Measurements from ENCODE around the gene FTSJ1.

The FTSJ1 gene

DNA sequence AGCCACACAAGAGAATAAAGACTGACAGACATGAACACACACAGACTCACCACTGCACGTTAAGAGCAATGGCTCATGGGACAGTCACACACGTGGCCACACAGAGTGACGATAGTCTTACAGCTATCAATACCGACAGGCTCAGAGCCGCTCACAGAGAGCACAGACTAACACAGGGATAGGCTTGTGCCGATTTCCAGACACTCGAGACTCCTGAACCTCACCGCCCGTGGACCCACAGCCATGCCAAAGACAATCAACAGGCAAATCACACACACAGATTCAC, 5.2 kb upstream of the FTSJ1 start:
- no peak for DNase-seq

DNA sequence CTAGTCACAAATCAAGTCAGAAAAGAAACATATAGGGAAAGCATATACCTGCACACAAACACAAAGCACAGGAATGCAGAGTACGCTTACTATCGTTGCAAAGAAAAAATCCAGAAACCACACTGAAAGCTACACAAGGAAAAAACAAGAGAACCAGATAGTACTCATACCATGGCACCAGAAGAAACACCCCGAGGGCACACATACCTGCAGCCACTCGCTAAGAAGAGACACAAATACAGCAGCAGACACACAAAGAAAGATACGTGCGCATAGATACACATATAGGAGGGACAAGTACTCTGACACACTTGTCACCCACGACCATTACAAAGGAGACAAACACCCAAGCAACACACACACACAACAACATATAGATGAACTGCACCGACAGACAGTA, 4.5 kb upstream of the FTSJ1 start:
- no peak for DNase-seq

DNA sequence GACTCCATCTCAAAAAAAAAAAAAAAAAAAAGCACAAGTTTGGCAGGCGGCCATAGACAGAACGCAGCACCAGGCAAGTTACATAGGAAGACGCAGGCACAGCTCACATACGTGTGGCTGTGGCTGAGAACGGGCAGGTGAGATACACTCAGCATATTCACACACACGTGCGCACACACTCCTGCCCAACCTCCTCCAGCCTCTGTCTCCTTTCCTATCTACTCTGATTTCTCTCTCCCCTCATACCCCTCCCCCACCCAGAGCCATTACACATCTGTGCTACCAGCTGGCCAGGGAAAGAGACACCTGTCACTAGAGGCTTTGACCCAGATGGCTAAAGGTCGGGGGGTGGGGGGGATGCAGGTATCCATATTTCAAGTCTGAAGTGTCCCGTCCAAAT, 3.8 kb upstream of the FTSJ1 start:
- DNase-seq = no peak

DNA sequence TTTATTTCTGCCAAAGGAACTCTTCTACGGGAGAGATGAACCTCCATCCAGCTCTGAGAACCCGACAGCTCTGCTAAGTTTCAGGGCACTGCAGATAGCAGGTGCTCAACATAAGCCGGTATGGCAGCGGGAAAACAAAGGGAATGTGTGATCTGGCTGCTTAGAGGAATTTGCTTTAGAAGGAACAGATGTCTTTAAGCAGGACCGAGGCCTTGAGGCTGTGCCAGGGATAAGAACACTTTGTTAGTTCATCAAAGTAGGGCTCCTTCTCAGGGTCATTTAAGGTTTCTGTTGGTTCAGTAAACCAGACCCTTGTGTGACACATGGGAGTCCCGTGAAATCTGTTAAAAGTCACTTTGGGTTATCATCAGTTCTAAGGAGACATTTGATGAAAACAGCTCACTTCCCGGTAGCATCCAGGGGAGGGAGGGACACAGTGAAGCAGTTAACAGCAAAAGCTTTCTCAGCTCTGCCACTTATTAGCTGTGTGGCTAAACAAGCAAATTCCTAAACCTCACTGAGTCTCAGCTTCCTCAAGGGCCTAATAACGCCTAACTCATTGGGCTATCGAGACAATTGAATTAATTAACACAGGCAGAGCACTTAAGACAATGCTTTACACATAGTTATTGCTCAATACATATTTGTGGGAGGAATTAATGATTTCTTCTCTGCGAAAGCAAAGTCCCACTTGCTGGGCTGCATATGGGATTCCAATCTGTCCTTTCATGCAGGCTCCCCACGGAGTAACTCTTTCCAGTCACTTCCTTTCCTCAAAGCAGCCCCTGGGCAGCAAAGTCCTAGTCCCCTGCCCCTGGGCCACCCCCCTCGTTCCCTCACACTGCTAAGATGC, 2.9 kb upstream of the FTSJ1 start:
- no peak for DNase-seq

DNA sequence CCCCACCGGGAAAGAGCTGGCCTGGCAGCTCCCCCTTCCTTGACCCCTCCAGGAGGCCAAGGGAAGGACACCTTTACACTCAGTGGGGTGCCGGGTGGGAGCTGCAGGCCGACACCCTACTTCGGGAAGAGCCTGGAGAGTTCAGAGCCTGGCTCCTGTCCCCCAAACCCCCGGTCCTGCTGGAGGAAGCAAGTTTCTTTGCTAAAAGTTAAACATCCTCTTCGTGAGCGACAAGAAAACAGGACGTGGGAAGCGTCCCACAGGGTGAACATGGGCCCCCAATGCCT, 2.4 kb upstream of the FTSJ1 start:
- DNase-seq = no peak

DNA sequence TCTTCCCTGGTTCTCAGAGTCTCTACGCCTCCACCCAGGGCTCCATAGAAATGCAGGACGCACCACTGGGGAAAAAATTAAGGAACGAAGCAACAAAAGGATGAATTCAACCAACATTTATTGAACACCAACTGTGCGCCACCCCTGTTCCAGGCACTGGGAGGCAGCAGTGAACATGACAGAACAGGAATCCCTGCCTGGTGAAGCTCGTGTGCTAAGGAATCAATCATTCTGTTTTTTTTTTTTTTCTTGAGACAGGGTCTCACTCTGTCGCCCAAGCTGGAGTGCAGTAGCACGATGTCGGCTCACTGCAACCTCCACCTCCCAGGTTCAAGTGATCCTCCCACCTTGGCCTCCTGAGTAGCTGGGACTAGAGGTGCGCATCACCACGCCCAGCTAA, 1.9 kb upstream of the FTSJ1 start:
- DNase-seq = no peak

DNA sequence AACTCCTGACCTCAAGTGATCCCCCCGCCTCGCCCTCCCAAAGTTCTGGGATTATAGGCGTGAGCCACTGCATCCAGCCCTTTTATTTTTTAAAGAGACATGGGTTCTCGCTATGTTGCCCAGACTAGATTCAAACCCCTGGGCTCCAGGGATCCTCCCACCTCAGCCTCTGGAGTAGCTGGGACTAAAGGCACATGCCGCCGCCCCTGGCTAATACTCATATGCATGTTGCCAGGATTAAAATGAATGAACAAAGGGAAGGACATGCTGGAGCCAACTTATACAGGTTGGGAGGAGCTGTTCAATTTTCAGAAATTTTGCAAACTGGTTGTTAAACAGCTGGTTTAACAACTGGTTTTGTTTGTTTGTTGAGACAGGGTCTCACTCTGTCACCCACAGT, 1.4 kb upstream of the FTSJ1 start:
- DNase-seq = no peak

DNA sequence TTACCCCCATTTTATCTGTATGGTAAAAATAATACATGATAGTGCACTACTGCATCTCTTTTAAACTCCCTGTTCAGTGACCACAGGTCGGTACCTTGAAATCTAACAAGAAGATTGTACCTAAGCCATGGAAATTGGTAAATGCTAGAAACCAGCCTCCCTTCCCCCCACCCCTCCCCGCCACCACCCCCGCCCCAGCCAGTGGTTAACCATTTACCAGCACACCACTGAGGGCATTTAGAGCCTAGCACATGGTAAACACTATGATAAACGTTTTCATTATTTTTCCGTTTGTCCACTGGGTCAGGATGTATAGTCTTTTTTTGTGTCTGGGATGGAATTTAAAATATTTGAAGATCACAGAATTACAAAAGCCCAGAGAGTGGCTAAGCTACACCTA, 703 bp upstream of the FTSJ1 start:
- peak; percentile 5 to 12 for DNase-seq

DNA sequence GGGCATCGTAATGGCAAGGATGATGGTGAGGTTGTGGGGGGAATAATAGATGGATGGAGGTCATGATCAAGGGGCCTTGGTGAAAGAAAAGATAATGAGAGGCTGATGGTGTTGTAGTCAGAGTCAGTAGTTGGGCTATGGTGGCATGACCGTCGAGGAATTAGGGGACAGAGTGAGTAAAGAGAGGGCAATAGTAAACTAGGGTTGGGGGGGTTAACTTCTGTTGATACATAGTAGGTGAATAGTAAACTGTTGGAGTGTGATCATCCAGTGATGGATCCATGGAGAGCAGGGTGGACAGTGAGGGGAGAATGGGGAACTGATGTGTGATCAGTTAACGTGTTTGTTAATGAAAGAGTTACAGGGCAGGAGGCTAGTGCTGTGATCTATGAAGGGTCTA, 920 bp downstream of the FTSJ1 start:
- no peak for DNase-seq

DNA sequence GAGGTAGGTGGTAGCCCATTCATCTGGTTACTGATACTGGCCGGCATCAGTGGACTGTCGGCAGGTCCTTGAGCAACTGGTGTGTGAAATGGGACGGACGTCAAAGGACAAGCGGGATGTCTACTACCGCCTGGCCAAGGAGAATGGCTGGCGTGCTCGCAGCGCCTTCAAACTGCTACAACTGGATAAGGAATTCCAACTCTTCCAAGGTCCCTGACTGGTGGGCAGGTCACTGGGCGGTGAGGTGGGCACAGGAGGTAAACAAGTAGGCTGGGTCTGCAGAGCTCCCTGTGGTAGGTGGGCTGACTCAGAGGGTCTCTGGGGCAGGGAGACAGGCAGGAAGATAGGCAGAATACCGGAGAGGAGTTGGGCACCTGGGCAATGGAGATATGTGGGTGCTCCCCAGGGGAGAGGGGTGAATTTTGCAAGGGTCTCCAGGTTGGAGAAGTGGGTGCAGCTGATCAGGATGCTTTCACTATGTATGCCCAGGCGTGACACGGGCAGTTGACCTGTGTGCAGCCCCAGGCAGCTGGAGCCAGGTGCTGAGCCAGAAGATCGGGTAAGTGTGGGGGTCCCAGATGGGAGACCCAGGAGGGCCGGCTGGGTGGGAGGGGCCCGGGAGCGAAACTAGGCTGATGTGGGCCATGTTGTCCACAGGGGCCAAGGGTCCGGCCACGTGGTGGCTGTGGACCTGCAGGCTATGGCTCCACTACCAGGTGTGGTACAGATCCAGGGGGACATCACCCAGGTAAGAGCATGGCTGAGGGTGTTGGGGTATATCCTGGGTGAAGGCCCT, 2.2 kb downstream of the FTSJ1 start:
- no peak for DNase-seq

DNA sequence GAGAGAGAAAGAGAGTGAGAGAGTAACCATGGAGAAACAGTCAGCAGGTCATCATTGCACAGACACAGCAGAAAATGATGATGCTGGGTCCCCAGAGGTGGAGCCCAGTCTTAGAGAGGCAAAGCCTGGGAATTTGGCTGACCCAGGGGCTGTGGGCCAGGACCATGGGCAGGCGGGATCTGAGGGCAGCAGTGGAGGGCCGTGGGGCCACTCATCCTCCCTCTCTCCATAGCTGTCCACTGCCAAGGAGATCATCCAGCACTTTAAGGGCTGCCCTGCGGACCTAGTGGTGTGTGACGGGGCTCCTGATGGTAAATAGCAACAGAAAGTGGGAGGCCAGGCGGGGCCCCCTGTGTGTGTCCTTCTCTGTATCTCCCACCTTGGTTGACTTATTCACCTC, 2.8 kb downstream of the FTSJ1 start:
- DNase-seq = no peak

DNA sequence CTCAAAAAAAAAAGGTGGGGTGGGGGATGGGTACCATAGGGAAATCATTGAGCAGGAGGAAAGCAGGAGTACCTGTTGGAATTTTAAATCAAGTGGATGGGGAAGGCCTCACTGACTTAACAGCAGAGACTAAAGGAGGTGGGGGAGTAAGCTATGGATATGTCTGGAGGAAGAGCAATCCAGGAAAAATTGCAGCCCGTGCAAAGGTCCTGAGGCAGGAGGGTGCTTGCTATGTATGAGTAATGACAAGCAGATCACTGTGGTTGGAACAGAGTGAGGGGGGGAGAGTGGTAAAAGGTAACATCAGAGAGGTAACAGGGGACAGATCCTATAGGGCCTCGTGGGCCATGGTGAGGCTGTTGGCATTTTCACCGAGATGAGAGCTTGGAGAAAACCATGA, 4.1 kb downstream of the FTSJ1 start:
- no peak for DNase-seq

DNA sequence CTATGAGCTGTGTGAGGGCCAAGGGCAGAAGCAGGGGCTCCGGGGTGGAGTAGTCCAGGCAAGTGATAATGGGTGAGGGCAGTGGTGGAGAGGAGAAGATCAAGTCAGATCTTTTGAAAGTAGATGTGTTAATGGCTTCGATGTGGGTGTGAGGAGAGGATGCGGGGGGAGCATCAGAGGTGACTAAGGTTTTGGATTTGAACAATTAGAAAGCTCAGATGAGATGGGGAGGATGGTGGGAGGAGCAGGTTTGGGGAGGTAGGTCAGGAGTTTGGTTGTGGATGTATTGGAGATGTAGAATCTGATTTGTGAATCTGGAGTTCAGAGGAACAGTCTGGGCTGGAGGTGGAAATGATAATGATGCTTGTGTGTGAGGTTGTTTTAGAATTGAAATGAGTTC, 4.6 kb downstream of the FTSJ1 start:
- DNase-seq = no peak

DNA sequence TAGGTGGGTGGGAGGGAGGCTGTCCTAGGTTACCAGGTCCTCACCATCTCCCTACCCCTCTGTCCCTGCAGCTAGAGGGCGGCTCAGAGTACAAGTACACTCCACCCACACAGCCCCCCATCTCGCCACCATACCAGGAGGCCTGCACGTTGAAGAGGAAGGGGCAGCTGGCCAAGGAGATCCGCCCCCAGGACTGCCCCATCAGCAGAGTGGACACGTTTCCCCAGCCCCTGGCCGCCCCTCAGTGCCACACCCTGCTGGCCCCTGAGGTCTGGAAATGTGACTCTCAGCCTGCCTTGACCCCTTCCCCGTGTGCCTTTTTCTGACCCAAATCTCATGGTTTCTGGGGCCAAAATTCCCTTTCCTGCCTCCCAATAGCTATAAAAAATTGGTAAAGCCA, 6.5 kb downstream of the FTSJ1 start:
- no peak for DNase-seq

DNA sequence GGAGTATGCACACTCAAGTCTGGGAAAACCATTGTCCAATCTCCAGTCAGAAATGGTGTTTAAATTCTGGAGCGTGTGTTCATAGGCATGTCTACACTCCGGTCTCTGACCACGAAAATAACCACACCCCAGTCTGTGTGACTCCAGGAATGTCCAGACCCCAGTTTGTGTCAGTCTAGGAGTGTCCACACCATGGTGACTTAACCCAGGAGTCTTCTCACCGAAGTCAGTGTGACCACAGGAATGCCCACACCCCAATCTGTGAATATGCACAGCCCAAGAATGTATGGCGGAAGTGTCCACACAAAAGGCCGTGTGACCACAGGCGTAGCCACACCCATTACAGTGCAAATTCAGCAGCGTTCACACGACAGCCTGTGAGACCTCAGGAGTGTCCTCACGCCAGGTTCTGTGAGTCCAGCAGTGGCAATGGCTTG, 11.4 kb downstream of the FTSJ1 start:
- no peak for DNase-seq

DNA sequence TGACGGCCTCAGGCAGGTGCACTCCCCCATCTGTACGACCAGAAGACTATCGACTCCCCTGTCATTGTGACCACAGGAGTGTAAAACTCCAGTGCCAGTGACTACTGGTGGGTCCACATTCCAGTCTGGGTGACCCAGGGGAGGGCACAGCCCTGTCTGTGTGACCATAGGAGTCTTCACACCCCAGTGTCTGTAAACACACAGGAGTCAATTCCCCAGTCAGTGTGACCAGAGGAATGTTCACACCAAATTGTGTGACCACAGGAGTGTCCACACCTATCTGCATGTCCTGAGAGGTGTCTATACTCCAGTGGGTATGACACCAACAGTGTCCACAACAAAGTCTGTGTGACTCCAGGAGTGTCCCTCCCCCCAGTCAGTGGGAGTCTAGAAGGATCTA, 12.0 kb downstream of the FTSJ1 start:
- DNase-seq = no peak

DNA sequence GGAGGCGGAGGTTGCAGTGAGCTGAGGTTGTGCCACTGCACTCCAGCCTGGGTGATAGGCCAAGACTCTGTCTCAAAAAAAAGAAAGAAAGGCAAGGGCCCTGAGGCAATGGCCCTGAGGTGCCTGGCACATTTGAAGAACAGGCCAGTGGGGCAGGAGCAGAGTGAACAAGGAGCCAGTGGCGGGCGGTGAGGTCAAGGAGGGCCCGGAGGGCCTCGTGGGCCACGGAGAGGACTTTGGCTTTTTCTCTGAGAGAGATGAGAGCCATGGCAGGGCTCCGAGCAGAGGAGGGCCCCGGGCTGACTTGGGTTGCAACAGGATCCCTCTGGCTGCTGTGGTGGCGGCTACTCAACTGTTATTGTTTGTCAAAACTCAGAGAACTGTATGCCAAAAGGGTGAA, 13.3 kb downstream of the FTSJ1 start:
- no peak for DNase-seq

DNA sequence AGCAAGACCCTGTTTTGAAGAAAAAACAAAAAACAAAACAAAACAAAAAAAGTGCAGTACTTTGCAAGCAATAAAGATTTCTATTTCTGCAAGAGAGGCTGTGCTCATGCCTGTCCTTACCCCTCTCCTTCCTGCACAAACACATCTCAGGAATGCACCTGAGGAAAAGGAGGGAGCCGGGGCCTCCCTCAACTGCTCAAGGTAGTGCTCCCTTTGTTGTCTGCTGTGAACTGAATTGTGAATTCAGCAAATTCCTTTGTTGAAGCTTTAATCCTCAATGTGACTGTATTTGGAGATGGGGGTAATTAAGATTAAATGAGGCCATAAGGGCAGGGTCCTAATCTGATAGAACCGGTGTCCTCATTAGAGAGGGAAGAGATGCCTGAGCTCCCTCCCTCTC, 13.9 kb downstream of the FTSJ1 start:
- DNase-seq = no peak

DNA sequence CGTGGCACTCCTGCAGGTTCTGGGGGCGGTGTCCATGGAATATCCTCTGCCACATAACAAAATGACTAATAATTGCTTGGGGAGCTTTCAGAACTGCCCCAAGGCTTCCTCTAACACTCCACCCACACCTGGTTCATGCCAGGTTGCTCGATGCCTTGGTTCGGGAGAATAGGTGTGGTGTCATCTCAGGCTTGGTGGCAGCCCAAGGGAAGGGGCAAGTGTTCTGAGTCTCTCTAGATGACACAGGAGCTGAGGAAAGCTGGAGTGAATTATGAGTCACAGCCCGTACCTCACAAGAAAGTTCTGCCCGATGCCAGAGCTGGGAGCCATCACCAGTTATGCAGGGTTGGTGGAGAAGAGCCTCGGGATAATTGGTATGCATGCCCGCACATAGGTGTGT, 14.7 kb downstream of the FTSJ1 start:
- DNase-seq = no peak

DNA sequence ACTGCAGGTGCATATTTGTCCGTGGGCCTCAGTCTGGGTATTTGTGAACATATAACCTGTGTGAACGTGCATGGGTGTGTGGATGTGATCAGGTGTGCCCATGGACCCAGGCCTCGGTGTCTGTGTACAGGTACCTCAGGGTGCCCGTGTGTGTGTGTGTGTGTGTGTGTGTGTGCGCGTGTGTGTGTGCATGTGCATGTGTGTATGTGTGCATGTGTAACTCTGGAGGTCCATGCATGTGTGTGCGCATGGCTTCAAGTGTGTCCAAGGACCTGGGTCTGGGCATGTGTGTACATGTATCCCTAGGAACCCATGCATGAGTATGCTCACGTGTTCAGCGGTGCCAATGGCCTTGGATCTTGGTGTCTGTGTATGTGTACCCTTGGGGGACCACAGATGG, 15.8 kb downstream of the FTSJ1 start:
- no peak for DNase-seq

DNA sequence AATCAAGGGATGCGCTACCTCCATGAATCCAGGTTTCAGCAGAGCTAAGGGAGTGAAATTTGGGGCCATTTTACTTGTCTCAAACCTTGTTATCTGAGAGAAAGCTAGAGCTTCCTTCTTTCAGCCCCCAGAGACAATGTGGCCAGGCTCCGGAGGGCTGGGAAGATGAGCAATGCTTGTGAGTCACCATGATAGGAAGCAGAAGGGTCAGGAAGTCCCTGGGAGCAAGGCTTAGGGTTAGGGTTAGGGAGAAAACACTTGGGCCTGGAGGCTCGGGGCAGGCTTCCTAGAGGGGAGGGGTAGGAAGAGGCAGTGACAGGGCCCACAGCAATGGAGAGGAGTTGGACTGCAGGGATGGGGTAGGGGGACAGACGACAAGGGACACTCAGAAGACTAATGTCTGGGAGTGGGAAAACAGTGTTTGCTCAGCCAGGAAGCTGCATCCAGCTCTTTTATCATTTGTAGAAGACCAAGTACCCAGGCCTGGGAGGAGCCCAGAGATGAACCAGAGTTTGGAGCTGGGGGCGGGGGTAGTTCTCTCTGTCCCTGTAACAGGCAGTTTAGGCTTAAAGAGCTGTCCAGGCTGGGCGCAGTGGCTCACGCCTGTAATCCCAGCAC, 16.4 kb downstream of the FTSJ1 start:
- no peak for DNase-seq

DNA sequence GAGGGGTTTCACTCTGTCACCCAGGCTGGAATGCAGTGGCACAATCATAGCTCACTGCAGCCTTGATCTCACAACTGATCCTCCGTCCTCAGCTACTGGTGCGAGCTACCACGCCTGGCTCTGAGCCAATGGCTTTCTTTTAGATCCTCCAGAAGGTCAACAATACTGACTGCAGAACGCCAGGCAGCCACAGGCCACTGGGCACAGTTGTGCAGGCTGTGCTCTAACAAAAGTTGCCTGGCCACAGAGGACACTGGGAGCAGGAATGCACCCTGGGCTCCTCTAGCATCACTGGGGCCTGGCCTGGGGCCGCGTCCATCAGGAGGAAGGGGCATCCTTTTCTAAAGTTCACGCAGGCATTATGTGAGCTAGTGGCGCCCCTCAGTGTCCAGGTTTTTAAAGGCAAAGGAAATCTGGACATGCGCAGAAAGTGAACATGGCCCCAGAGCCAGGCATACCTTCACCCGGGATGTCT, 17.9 kb downstream of the FTSJ1 start:
- DNase-seq = no peak

DNA sequence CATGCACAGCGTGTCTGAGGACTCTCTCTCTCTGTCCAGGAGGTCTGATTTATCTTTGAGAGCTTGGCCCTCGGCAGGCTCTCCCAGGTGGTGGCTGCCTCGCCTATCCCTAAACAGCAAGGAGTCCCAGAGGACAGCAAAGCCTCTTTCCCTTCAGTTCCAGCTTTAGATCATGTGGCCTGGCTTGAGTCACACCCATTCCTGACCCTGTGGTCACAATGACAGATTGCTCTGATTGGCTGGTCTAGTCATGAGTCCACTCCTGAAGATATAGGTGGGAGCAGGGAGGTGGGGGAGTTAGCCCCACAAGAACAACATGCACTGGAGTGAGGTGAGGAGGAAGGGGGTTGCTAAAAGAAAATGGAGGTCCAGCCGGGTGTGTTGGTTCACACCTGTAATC, 20.7 kb downstream of the FTSJ1 start:
- DNase-seq = no peak

DNA sequence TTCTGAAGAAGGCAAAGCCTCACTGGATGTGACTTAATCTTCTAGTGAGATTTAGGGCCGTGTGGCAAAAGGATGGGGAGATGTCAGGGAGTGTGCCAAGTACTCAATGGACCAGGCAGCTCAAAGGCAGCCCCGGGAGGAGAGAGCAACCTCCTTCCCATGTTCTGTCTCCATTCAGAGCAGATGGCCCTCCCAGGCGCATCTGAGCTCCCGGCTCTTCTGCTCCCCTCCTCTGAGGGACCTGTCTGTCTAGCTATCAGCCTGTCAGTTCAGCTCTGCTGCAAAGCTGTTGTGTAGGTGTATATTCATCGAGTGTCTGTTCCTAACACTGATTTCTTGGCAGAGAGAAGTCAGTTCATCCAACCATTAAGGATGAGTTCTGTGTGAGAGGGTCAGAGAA, 21.9 kb downstream of the FTSJ1 start:
- DNase-seq = no peak

Data from stimulated activated CD4-positive, alpha-beta T cell treated with anti-CD3 and anti-CD28 coated beads, Interleukin-4, amount 100 ng/mL, for 4 hours (primary cell).